ENCODE results near the gene ARHGAP11A.
"Not testable (repeated sequence)": the region's sequence is repeated elsewhere in the genome, so short reads cannot be mapped to it uniquely, and the experiment has no call there.

- TF ChIP-seq NFRKB (IDR thresholded peaks at IDR 0.05); CTBP1 (IDR thresholded peaks at IDR 0.05; ENCODE audit: borderline replicate concordance); ELF4 (IDR thresholded peaks at IDR 0.05); SP1 (IDR thresholded peaks at IDR 0.05); FOXA1 (IDR thresholded peaks at IDR 0.05); HDGF (IDR thresholded peaks at IDR 0.05; ENCODE audit: borderline replicate concordance); BHLHE40 (IDR thresholded peaks at IDR 0.05; ENCODE audit: borderline replicate concordance); FOXK2 (IDR thresholded peaks at IDR 0.05); FOXM1 (IDR thresholded peaks at IDR 0.05; ENCODE audit: borderline replicate concordance); SUZ12 (IDR thresholded peaks at IDR 0.05); ZNF384 (IDR thresholded peaks at IDR 0.05); TARDBP (IDR thresholded peaks at IDR 0.05): not testable (repeated sequence)
- TF ChIP-seq, protein P1, sequence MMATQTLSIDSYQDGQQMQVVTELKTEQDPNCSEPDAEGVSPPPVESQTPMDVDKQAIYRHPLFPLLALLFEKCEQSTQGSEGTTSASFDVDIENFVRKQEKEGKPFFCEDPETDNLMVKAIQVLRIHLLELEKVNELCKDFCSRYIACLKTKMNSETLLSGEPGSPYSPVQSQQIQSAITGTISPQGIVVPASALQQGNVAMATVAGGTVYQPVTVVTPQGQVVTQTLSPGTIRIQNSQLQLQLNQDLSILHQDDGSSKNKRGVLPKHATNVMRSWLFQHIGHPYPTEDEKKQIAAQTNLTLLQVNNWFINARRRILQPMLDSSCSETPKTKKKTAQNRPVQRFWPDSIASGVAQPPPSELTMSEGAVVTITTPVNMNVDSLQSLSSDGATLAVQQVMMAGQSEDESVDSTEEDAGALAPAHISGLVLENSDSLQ (IDR thresholded peaks at IDR 0.05), result not testable (repeated sequence)
Observed at GRCh38 chr15:32593151-32593550, 22.2 kb upstream of the ARHGAP11A start, which contains the start of gene GOLGA8N.
